Measurements from ENCODE around the gene ATF2. TPM values are rescaled to one million over a fixed set of nuclear protein-coding genes. Genes with fewer than 3 reads are reported as not detected.

ATF2 gene
- total and polyA plus RNA-seq, 11 donors, result 11.2 to 41.5 (median 24.8) TPM

DNA sequence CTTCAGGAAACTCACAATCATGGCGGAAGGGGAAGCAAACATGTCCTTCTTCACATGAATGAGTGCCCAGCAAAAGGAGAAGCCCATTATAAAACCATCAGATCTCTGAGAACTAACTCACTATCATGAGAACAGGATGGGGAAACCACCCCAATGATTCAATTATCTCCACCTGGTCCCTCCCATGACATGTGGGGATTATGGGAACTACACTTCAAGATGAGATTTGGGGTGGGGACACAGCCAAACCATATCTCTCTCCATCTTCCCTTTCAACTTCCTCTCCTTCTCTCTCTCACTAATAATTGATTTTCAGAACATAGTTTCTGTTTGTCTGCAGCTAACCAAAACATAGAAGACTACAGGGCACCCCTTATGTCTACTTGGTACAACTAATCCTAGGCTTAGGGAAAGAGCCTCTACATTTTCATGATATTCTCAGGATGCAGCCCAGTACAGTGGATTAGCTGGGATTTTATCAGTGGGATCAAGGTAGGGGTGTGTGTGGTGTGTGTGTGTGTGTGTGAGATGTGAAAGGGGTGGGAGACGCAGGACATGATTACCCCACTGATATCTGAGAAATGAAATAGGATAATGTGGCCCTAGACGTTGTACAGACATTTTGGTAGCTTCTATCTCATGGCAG is 2.8 kb upstream of the ATF2 start:
- TF ChIP-seq POLR2A (IDR thresholded peaks at IDR 0.05), result no peak
- TF ChIP-seq, protein P1, sequence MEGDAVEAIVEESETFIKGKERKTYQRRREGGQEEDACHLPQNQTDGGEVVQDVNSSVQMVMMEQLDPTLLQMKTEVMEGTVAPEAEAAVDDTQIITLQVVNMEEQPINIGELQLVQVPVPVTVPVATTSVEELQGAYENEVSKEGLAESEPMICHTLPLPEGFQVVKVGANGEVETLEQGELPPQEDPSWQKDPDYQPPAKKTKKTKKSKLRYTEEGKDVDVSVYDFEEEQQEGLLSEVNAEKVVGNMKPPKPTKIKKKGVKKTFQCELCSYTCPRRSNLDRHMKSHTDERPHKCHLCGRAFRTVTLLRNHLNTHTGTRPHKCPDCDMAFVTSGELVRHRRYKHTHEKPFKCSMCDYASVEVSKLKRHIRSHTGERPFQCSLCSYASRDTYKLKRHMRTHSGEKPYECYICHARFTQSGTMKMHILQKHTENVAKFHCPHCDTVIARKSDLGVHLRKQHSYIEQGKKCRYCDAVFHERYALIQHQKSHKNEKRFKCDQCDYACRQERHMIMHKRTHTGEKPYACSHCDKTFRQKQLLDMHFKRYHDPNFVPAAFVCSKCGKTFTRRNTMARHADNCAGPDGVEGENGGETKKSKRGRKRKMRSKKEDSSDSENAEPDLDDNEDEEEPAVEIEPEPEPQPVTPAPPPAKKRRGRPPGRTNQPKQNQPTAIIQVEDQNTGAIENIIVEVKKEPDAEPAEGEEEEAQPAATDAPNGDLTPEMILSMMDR (IDR thresholded peaks at IDR 0.05), result no peak
- 75 to 81% (median 79%) methylated on average over 3 of the region's 3 CpGs for WGBS, 4 donors

DNA sequence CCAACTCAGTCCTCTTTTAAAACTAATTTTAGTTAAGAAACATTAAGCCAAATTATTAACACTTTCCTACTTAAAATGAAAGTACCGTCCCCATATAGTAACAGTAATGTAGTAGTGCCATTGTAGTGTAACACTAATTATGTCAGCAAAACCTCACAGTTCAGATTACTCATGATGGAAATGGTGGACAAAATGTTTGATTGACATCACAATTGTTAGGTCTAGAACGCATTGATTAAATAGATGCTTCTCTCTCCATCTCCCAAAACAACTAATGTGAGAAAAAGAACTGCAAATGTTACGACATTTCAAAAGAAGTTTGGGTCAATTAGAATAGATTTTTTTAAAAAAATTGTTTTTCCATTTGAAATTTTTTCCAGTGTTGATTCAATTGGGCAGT is 1.2 kb upstream of the ATF2 start:
- Histone ChIP-seq H3K4me3 (peak overlapping the region in 5 of 12 donors; percentile 73 to 94 (median 87)), H3K9me3 (no peaks in the 10 kb centered on the region), H3K27me3 (no peaks in the 10 kb centered on the region), H3K27ac (peak overlapping the region in 3 of 12 donors; percentile 79 to 96 (median 87)), H3K4me1 (peaks cover 0 to 38% (median 14%) of the 10 kb centered on the region in 12 donors), H3K36me3 (peaks cover 0 to 22% (median 1%) of the 10 kb centered on the region in 9 donors)
- DNase-seq, result no peak
- TF ChIP-seq, protein P1 (IDR thresholded peaks at IDR 0.05), result no peak
- TF ChIP-seq POLR2A (IDR thresholded peaks at IDR 0.05), result no peak
- WGBS, 4 donors, result 52 to 59% (median 54%) methylated on average over 3 of the region's 3 CpGs
- intact Hi-C loops (cut with DNase I), result loop anchor here in 3 of 10 donors (5.0 to 10.0 kb wide), 4 partner anchors 37 to 164 kb away; partner anchors contain the start of gene CHN1 (in 1 of the 3)
- no peak for ATAC-seq

More for the DNA sequence above, 2.8 kb upstream of the ATF2 start:
- H3K27ac ChIP-seq, result no peak overlapping the region
- peaks cover 0 to 36% (median 14%) of the 10 kb centered on the region in 12 donors for H3K4me1 ChIP-seq
- no peak for ATAC-seq
- no peak for DNase-seq
- H3K36me3 ChIP-seq, result peaks cover 0 to 38% (median 7%) of the 10 kb centered on the region in 9 donors
- no peak overlapping the region for H3K4me3 ChIP-seq
- H3K9me3 ChIP-seq, result no peaks in the 10 kb centered on the region
- H3K27me3 ChIP-seq, result no peaks in the 10 kb centered on the region
- intact Hi-C loops (cut with DNase I), result loop anchor here in 1 of 10 donors (5.0 kb wide), 1 partner anchor 53 kb away; no protein-coding TSS in a partner anchor

DNA sequence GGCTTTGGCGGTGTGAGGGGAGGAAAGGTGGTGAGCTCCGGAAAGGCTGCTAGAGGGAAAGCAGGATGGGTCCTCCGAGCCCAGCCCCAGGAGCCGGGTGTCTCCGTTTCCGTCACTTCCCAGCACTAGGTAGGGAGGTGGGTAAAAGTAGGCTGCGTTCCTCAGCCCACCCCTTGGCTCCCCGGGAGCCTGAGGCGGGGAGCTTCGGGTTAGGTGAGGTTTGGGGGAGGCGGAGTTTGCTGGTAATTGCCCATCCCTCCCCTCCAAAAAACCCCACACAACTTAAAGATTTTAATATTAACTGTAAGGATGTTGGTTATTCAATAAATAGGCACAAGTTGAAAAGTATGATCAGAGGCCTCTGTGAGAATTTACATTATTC is 552 bp upstream of the ATF2 start:
- ATAC-seq (no peak), DNase-seq (no peak)
- whole genome bisulfite sequencing, 4 donors, result 0 to 1% (median 0%) methylated on average over 11 of the region's 11 CpGs
- H3K36me3 ChIP-seq, result peaks cover 0 to 16% (median 0%) of the 10 kb centered on the region in 9 donors
- intact Hi-C loops (cut with DNase I), result loop anchor here in 4 of 10 donors (1.0 to 10.0 kb wide), 5 partner anchors 13 to 164 kb away; partner anchors contain the start of genes ATP5MC3 (in 1 of the 4) and CHN1 (in 1 of the 4)
- H3K9me3 ChIP-seq, result no peaks in the 10 kb centered on the region
- peak overlapping the region in 11 of 12 donors; percentile 49 to 99 (median 87) for H3K27ac ChIP-seq
- peaks cover 0 to 38% (median 14%) of the 10 kb centered on the region in 12 donors for H3K4me1 ChIP-seq
- H3K4me3 ChIP-seq, result peak overlapping the region; percentile 16 to 94 (median 84)
- no peak for TF ChIP-seq POLR2A (IDR thresholded peaks at IDR 0.05)
- TF ChIP-seq, protein P1 (IDR thresholded peaks at IDR 0.05), result no peak
- no peaks in the 10 kb centered on the region for H3K27me3 ChIP-seq

DNA sequence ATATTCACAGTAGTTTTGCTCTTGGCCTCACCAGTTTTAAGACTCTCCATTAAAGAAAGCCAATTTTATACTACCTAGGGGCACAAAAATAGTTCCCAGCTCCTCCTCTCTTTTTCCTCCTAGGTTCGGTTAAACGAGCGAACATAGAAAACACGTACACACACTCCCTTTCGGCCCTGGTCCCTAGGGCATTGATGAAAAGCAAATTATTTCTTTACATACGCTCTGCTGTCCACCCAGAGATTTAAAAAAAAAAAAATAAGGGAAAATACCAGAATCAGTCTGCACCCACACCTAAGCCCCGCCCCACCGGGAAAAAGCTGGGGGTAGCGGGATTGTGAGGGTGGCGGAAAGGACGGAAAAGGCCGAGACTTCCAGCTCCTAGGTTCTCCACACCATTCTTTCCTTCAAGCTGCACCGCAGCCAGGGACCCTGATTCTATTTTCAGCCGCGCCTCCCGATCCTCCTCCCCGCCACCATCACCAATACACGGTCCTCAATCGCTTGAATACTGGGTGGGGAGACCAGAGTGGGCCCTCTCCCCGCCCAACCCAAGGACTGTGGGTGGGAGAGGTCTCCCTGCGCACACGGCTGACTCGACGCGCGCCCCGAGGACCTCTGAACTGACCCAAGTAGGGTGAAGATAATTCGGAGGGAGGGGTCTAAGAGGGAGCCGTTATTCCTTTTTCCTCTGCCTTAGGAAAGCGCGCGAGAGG is 769 bp downstream of the ATF2 start:
- Histone ChIP-seq H3K27me3 (no peaks in the 10 kb centered on the region), H3K9me3 (no peaks in the 10 kb centered on the region), H3K27ac (peak overlapping the region; percentile 92 to 99 (median 96)), H3K4me1 (peaks cover 0 to 38% (median 14%) of the 10 kb centered on the region in 12 donors), H3K36me3 (peaks cover 0 to 4% (median 0%) of the 10 kb centered on the region in 9 donors), H3K4me3 (peak overlapping the region; percentile 60 to 96 (median 87))
- intact Hi-C loops (cut with DNase I), result loop anchor here in 3 of 10 donors (5.0 to 10.0 kb wide), 4 partner anchors 35 to 162 kb away; partner anchors contain the start of gene CHN1 (in 1 of the 3)
- 0 to 1% (median 0%) methylated on average over 29 to 32 of the region's 32 CpGs for WGBS, 4 donors
- DNase-seq (peak in 3 of 5 donors; percentile 28 to 36 (median 35)), ATAC-seq (peak in 3 of 4 donors; percentile 10 to 28 (median 16))
- no peak for TF ChIP-seq POLR2A (IDR thresholded peaks at IDR 0.05)
- TF ChIP-seq, protein P1 (IDR thresholded peaks at IDR 0.05), result no peak

Measured in heart left ventricle (tissue), 16 donors.